Psoas muscle (tissue), 8 donors: ENCODE measurements around the gene LRRC45. TPM values are rescaled to one million over a fixed set of nuclear protein-coding genes. Genes with fewer than 3 reads are reported as not detected.

Experiments used
- ATAC-seq, 4 donors: fragments of 200-7000 bp; cut with Tn5 transposase; one replicate each; pipeline ENCODE4 v1.9.1; 2020; ENCODE audit warnings: moderate library complexity in 3 of 4, mild to moderate bottlenecking in 2 of 4
- DNase-seq, 2 donors: peaks; one replicate each; pipeline ENCODE4 v3.0.0-alpha.2; 2020
- H3K27ac ChIP-seq: fragments of 200-600 bp; one replicate; pipeline ENCODE4 v1.8.0; 2022
- H3K27me3 ChIP-seq, 3 donors: fragments of 200-600 bp in 1 of 3; one replicate each; pipeline versions ENCODE4 v1.6.1 to v1.8.0; 2013 to 2022; ENCODE audit warnings: low read length in 2 of 3, mild to moderate bottlenecking in 2 of 3, moderate library complexity in 1 of 3; ENCODE audit not compliant: insufficient read depth in 3 of 3
- H3K36me3 ChIP-seq, 2 donors: fragments of 200-600 bp in 1 of 2; one replicate each; pipeline versions ENCODE4 v1.6.1 to v1.8.0; 2013 to 2022; ENCODE audit warnings: low read depth in 1 of 2, mild to moderate bottlenecking in 1 of 2, moderate library complexity in 1 of 2; ENCODE audit not compliant: insufficient read depth in 1 of 2
- H3K4me1 ChIP-seq: fragments of 200-600 bp; one replicate; pipeline ENCODE4 v1.8.0; 2022
- H3K4me3 ChIP-seq: fragments of 200-600 bp; one replicate; pipeline ENCODE4 v1.8.0; 2022; ENCODE audit warnings: mild to moderate bottlenecking
- H3K9me3 ChIP-seq: fragments of 200-600 bp; one replicate; pipeline ENCODE4 v1.8.0; 2022
- CTCF ChIP-seq: fragments of 200-600 bp; IDR thresholded peaks from one replicate; pipeline ENCODE4 v1.8.0; 2022; ENCODE audit warnings: antibody characterized with exemption
- WGBS, 3 donors: extraction: QIAGEN DNeasy Blood & Tissue Kit; methylation state at CpG; one replicate each; pipeline versions ENCODE4 v1.1.6 to v1.1.7; 2013; 5-methylcytosine and 5-hydroxymethylcytosine counted together
- intact Hi-C, 2 donors: fragments of 100-400 bp; cut with DNase I; formaldehyde crosslinking; loops; one replicate each; pipeline versions ENCODE4 v1.11.0 to v1.14.2; 2022
- polyA plus RNA-seq, 3 donors: library from polyadenylated mRNA; stranded (reverse); fragments of 200-250 nt; gene quantifications; one replicate each; pipeline ENCODE4 v1.2.3, GENCODE V29; 2013
- total RNA-seq, 4 donors: library from RNA; stranded (reverse); fragmentation: NEBNext Ultra II Directional in 2 of 4; extraction: Animal tissue kit (Norgen Biotek cat#: 25700) in 2 of 4; gene quantifications; one replicate each; pipeline versions ENCODE4 v1.2.1 to v1.2.4, GENCODE V29; 2021 to 2023
- donor health status: healthy with polysubstance abuse.
- donor health status: DM: no; HTN: no; CAD: no; lungs with moderate emphysema.
- donor health status: Bipolar disorder and iron deficiency.
- donor health status: healthy.
- donor health status: DM: yes; HTN: yes; CAD: no.
- donor health status: DM: no; HTN: no; CAD: no.
- donor health status: DM: no; HTN: no; CAD: no.
- donor health status: DM: yes; HTN: yes; CAD: no.

The LRRC45 gene
- total and polyA plus RNA-seq, 7 donors, result 1.4 to 7.1 (median 3.0) TPM

- 75 to 88% (median 77%) methylated on average over 16 of the region's 16 CpGs for WGBS, 3 donors
- Histone ChIP-seq H3K4me3 (no peak overlapping the region), H3K27me3 (no peaks in the 10 kb centered on the region), H3K9me3 (no peaks in the 10 kb centered on the region), H3K27ac (no peak overlapping the region), H3K4me1 (peaks cover 9% of the 10 kb centered on the region), H3K36me3 (peaks cover 10 to 92% of the 10 kb centered on the region in 2 donors)
- no peak for TF ChIP-seq CTCF
- ATAC-seq, result no peak
- intact Hi-C loops, result no loop called here
- peak in 1 of 2 donors; percentile 43 for DNase-seq
Measured at GRCh38 chr17:82060001-82060380, 36.9 kb downstream of the LRRC45 start.

- Histone ChIP-seq H3K27ac (no peak overlapping the region), H3K4me3 (no peak overlapping the region), H3K27me3 (no peaks in the 10 kb centered on the region), H3K4me1 (peaks cover 9% of the 10 kb centered on the region), H3K9me3 (no peaks in the 10 kb centered on the region), H3K36me3 (peaks cover 10 to 86% of the 10 kb centered on the region in 2 donors)
- intact Hi-C loops, result no loop called here
- DNase-seq, result peak; percentile 13 to 45
- 84 to 85% (median 85%) methylated on average over 14 of the region's 14 CpGs for WGBS, 3 donors
- no peak for ATAC-seq
- no peak for TF ChIP-seq CTCF
Measured at GRCh38 chr17:82060614-82061013, 37.5 kb downstream of the LRRC45 start.

- WGBS, 3 donors, result 84 to 89% (median 85%) methylated on average over 33 to 34 of the region's 34 CpGs
- no peaks in the 10 kb centered on the region for H3K27me3 ChIP-seq
- H3K27ac ChIP-seq, result no peak overlapping the region
- H3K36me3 ChIP-seq, result peaks cover 10 to 79% of the 10 kb centered on the region in 2 donors
- ATAC-seq (no peak), DNase-seq (peak; percentile 7 to 51)
- peaks cover 9% of the 10 kb centered on the region for H3K4me1 ChIP-seq
- H3K4me3 ChIP-seq, result no peak overlapping the region
- TF ChIP-seq CTCF, result no peak
- no peaks in the 10 kb centered on the region for H3K9me3 ChIP-seq
- intact Hi-C loops, result no loop called here
Measured at GRCh38 chr17:82061047-82061925, 38.2 kb downstream of the LRRC45 start.

- Histone ChIP-seq H3K27ac (no peak overlapping the region), H3K4me3 (no peak overlapping the region), H3K36me3 (peaks cover 10 to 69% of the 10 kb centered on the region in 2 donors), H3K4me1 (peaks cover 9% of the 10 kb centered on the region), H3K9me3 (no peaks in the 10 kb centered on the region), H3K27me3 (no peaks in the 10 kb centered on the region)
- DNase-seq, result peak; percentile 10 to 55
- TF ChIP-seq CTCF, result no peak
- WGBS, 3 donors, result 73 to 74% (median 73%) methylated on average over 23 to 24 of the region's 24 CpGs
- no peak for ATAC-seq
- intact Hi-C loops, result no loop called here
Measured at GRCh38 chr17:82062076-82062983, 39.2 kb downstream of the LRRC45 start.
